ENCODE measurements around the gene PARP2.
"Not testable (repeated sequence)": the region's sequence is repeated elsewhere in the genome, so short reads cannot be mapped to it uniquely, and the experiment has no call there.

The PARP2 gene, protein sequence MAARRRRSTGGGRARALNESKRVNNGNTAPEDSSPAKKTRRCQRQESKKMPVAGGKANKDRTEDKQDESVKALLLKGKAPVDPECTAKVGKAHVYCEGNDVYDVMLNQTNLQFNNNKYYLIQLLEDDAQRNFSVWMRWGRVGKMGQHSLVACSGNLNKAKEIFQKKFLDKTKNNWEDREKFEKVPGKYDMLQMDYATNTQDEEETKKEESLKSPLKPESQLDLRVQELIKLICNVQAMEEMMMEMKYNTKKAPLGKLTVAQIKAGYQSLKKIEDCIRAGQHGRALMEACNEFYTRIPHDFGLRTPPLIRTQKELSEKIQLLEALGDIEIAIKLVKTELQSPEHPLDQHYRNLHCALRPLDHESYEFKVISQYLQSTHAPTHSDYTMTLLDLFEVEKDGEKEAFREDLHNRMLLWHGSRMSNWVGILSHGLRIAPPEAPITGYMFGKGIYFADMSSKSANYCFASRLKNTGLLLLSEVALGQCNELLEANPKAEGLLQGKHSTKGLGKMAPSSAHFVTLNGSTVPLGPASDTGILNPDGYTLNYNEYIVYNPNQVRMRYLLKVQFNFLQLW
- total RNA-seq, result 15.2 to 20.4 (median 15.7) reads per million in 3 experiments

DNA sequence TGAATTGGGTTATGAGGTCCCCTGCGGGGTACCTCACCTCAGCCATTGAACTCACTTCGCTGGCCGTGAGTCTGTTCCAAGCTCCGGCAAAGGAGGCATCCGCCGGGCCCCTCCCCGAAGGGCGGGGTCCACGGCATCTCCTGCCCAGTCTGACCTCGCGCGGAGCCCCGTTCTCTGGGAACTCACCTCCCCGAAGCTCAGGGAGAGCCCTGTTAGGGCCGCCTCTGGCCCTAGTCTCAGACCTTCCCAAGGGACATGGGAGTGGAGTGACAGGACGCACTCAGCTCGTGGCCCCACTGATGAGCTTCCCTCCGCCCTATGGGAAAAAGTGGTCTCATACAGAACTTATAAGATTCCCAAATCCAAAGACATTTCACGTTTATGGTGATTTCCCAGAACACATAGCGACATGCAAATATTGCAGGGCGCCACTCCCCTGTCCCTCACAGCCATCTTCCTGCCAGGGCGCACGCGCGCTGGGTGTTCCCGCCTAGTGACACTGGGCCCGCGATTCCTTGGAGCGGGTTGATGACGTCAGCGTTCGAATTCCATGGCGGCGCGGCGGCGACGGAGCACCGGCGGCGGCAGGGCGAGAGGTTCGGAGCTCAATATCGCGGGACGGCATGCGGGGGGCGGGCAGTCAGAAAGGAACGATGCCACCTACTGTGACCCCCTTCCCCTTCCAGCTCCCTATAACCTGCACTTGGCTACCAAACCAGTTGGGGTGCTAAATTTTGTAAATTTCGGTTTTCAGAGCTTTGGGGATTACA is at the start of gene PARP2:
Gene PARP2 (plus strand): TSS at position 544 of the 770 bp plus-strand sequence. CDS start 7 bp downstream, at position 551.
- peak; percentile 93 for DNase-seq

DNA sequence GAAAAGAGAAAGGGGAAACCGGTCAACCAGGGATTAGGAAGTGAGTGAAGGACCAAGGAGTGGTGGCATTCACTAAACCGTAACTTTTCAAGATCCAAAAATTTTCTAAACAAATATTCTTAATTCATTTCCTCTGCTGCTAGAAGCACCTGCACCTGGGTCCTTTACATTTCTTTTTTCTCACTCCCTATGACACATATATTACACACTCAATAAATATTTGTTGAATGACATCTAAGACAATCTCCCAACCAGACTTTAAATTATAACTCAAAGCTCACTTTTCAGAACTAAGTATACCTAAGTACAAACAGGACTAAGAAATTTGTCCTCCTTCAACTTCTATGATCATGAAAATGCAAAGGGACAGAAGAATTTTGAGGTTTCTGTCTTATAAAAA is 48.8 kb upstream of the PARP2 start:
- no peak for DNase-seq

- no peak for DNase-seq
Observed at GRCh38 chr14:20295067-20295466, 48.4 kb upstream of the PARP2 start.

- DNase-seq, result no peak
Observed at GRCh38 chr14:20302042-20302755, 41.2 kb upstream of the PARP2 start.

- DNase-seq, result peak; percentile 85
Observed at GRCh38 chr14:20305265-20306078, 38.0 kb upstream of the PARP2 start, which contains the start of gene TTC5. TSS of gene TTC5 (minus strand) at chr14:20305951. CDS start at chr14:20305937, 14 bp downstream.

GRCh38 chr14:20306079-20306423 is 37.4 kb upstream of the PARP2 start:
- no peak for DNase-seq

- DNase-seq, result no peak
Observed at GRCh38 chr14:20314026-20314425, 29.4 kb upstream of the PARP2 start.

GRCh38 chr14:20317720-20318119 is 25.7 kb upstream of the PARP2 start:
- no peak for DNase-seq

DNA sequence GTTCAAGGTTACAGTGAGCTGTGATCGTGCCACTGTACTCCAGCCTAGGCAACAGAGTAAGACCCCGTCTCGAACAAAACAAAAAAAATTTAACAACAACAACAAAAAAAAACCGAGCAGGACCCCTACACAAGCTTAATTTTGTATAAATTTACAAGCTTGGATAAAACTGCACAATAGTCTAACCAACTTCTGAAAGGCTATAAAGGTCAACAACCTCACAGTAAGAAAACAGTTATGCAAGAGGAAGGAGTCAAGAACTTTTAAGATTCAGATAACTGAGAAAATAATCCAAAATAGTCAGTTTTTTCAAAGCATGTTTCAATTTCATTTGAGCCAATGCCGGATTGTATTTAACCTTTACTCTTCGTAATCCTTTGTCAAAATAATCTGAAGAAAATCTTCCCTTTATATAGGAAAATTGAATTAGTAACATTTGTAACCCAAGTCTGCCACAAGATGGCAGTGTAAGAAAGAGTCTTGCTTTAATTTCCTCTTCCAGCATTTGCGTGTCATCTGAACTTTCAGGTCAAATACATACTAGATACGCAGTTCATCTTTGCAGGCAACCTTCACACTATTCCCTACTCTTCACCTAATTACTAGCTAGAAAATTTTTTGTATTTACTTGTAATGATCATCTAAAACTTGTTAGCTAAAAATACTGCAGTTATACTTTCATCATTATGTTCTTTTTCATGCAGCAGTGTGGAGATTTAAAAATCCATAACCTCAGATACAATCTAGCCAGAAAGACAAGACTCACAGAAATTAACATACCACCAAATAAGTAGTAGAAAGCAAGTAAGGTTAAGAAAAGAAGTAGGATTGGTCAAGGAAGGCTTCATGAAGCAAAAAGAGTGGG is 16.2 kb upstream of the PARP2 start:
- peak; percentile 63 for DNase-seq

DNA sequence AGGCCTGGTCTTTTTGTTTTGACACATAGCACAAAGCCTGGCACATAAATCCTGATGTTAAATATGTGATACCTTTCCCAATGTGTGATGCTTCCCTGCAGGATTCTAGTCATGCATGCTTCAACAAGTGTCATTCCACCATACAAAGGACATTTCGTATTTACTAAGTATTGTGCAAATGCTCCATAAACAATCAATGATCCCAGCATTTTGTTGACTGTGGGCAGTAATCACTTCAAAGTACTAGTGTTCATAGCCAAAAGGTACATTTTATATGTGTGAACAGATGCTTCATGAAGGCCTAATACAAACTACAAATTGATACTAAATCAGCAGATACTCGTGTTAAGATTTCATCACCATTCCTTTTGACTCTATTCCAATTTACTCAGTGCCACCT is 14.7 kb upstream of the PARP2 start:
- no peak for DNase-seq

DNA sequence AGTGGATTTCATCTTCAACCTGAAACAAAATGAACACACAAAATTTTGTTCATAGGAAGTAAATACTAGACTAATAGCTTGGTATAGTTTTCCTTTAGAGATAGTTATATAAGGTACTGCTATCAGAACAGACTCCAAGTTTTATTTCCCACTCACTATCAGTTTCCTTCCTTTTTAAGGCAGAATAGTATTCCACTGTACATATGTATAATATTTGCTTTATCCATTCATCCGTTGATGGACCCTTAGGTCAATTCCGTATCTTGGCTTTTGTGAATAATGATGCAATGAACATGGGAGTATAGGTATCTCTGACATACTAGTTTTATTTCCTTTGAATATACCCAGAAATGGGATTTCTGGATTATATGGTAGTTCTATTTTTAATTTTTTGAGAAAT is 14.1 kb upstream of the PARP2 start:
- no peak for DNase-seq

DNA sequence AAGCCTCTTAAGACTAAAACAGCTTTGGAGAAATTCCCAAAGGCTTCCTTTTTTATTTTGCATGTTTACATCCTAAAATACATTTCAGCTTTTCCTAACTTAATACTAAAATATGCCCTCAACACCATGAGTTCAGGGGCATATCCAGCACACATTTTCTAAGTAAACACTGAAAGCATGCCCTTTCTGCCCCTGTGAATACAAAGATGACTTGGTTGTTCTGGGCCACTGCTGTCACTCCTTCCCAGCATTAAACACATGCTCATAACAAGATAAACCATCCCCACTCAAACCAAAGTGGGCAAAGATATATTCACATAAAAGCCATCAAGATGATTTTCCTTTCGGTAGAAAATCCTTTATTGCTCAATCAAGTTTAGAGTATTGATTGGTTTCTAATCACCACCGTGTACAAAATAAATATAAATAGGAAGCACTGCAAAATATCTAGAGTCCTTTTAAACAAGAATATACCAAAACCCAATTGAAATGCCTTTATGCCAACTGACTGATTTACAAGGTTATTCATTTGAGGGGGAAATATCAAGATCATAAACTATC is 12.3 kb upstream of the PARP2 start:
- no peak for DNase-seq

- DNase-seq, result no peak
Observed at GRCh38 chr14:20332431-20332787, 11.0 kb upstream of the PARP2 start.

GRCh38 chr14:20332788-20333493 is 10.5 kb upstream of the PARP2 start, which contains the start of gene CCNB1IP1:
TSS of gene CCNB1IP1 (minus strand) at chr14:20333279. CDS start at chr14:20316523, 16,756 bp downstream.
- DNase-seq, result peak; percentile 75

- DNase-seq, result no peak
Observed at GRCh38 chr14:20333494-20333841, 10.0 kb upstream of the PARP2 start.

DNA sequence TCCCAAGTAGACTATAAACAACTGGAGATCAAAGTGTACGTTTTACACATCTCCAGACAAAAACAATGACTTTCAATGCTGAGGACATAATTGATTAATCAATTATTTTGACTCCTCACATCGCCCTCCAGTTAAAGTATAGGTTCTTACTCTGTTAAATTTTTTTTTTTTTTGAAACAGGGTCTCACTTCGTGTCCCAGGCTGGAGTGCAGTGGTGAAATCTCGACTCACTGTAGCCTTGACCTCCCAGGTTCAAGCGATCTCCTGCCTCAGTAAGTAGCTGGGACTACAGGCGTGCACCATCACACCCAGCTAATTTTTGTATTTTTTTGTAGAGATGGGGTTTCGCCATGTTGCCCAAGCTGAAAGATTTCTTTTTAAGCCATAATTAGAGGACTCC is 9.4 kb upstream of the PARP2 start:
- DNase-seq, result no peak

GRCh38 chr14:20341032-20341431 is 2.4 kb upstream of the PARP2 start:
- not testable (repeated sequence) for DNase-seq

DNA sequence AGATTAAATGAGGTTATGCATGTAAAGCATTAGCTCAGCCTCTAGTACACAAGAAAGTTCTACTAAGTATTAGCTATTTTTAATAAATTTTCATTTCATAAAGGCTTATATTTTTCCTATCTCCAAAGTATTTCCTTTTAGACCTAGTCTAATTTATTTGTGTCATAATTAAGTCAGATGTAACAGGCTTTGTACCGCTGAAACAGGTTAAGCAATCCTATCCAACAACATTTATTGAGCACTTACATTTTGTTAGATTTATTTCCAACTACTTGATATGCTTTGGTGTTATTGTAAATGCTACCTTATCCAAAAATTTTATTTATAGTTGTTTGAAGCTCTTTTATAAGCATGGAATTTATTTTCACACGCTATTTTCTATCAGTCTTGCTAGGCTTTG is 1.8 kb upstream of the PARP2 start:
- no peak for DNase-seq

DNA sequence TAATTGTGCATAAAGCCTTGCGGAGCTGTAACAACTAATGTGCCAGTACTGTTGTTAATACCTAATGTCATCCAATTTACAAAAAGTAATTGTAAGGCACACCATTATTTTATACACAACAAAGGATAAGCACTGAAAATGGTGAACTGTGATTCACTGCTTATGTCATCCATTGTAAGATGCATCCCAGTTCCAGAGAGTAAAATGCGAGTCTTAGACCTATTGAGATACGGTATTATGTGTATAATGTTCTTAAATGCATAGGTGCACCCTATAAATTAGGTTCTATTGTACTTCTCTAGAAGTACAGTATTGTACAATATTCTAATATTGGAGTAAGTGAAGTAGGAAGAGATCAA is 406 bp downstream of the PARP2 start:
- DNase-seq, result no peak

- no peak for DNase-seq
Observed at GRCh38 chr14:20345366-20345765, 1.9 kb downstream of the PARP2 start.

All from central memory CD4-positive, alpha-beta T cell (primary cell).